ENCODE measurements around the gene STARD3. TPM values are rescaled to one million over a fixed set of nuclear protein-coding genes. Genes with fewer than 3 reads are reported as not detected.

STARD3 gene
- total RNA-seq, 1 donor from 2014 or later = 18.4 TPM

DNA sequence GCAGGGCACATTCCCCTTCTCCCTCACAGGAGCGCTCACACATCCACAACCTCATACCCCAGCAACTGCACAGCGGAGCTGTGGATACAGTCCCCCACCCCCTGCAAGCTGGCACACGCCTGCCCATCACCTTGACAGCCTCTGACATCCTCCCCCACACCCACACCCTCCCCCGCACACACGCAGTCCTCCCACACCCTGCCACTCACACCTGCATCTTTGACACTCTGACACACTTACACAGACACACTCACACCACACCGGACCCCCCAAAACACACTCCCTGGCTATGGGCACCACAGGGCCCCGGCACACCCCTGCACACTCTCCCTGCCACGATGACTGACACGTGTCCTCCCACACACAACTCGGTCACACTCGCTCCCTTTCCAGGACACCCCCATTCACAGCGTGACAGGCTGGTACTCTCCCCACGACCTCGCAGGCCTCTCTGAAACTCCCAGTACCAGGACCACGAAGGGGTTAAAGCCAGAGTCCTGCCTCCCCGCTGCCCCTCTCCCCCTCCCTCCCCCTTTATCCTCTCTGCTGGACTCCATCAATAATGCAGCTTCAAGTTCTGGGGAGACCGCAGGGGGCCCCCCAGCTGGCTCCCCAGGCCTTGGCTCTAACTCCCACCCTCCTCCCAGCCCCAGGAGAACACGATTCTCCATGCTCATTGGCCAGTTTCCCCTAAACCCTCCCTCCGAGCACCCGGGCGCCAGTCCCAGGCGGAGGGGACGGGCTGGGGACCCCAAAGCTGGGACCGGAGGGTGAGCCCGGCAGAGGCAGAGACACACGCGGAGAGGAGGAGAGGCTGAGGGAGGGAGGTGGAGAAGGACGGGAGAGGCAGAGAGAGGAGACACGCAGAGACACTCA is 10.5 kb upstream of the STARD3 start, which contains the start of gene PPP1R1B:
Gene PPP1R1B (plus strand): TSS at position 782 of the 876 bp plus-strand sequence. CDS start 441 bp downstream, outside the sequence.
- FAIRE-seq = peak; percentile 32
- Histone ChIP-seq H3K4me3 (ENCODE audit: low read depth, low read length) (no peak within 1 kb of the TSS), H3K36me3 (ENCODE audit: control insufficient read depth, insufficient read depth, low read length) (no peaks in the 10 kb centered on the region), H3K27me3 (ENCODE audit: control insufficient read depth, insufficient read depth, low read length) (peaks cover 9% of the 10 kb centered on the region)
- TF ChIP-seq, protein P1, sequence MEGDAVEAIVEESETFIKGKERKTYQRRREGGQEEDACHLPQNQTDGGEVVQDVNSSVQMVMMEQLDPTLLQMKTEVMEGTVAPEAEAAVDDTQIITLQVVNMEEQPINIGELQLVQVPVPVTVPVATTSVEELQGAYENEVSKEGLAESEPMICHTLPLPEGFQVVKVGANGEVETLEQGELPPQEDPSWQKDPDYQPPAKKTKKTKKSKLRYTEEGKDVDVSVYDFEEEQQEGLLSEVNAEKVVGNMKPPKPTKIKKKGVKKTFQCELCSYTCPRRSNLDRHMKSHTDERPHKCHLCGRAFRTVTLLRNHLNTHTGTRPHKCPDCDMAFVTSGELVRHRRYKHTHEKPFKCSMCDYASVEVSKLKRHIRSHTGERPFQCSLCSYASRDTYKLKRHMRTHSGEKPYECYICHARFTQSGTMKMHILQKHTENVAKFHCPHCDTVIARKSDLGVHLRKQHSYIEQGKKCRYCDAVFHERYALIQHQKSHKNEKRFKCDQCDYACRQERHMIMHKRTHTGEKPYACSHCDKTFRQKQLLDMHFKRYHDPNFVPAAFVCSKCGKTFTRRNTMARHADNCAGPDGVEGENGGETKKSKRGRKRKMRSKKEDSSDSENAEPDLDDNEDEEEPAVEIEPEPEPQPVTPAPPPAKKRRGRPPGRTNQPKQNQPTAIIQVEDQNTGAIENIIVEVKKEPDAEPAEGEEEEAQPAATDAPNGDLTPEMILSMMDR (IDR thresholded peaks at IDR 0.05; ENCODE audit: insufficient read depth, low read length, severe bottlenecking) = no peak
- no peak for DNase-seq (ENCODE audit: low read depth)

DNA sequence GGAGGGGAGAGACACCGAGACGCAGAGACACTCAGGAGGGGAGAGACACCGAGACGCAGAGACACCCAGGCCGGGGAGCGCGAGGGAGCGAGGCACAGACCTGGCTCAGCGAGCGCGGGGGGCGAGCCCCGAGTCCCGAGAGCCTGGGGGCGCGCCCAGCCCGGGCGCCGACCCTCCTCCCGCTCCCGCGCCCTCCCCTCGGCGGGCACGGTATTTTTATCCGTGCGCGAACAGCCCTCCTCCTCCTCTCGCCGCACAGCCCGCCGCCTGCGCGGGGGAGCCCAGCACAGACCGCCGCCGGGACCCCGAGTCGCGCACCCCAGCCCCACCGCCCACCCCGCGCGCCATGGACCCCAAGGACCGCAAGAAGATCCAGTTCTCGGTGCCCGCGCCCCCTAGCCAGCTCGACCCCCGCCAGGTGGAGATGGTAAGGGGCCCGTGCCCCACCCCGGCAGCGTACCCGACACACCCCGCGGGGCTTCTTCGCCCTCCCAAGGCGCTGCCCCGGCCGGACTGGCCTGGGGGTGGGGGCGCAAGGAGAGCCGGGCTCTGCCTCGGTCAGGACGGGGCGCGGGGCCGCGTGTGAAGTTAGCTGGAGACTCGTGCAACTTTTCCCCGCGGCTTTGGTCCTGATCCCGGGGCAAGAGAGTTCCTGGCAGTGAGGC is 9.8 kb upstream of the STARD3 start:
- no peak for DNase-seq (ENCODE audit: low read depth)
- TF ChIP-seq, protein P1 (IDR thresholded peaks at IDR 0.05; ENCODE audit: insufficient read depth, low read length, severe bottlenecking) = no peak
- no peak for FAIRE-seq
- Histone ChIP-seq H3K4me3 (ENCODE audit: low read depth, low read length) (no peak overlapping the region), H3K27me3 (ENCODE audit: control insufficient read depth, insufficient read depth, low read length) (peaks cover 8% of the 10 kb centered on the region), H3K36me3 (ENCODE audit: control insufficient read depth, insufficient read depth, low read length) (no peaks in the 10 kb centered on the region)

DNA sequence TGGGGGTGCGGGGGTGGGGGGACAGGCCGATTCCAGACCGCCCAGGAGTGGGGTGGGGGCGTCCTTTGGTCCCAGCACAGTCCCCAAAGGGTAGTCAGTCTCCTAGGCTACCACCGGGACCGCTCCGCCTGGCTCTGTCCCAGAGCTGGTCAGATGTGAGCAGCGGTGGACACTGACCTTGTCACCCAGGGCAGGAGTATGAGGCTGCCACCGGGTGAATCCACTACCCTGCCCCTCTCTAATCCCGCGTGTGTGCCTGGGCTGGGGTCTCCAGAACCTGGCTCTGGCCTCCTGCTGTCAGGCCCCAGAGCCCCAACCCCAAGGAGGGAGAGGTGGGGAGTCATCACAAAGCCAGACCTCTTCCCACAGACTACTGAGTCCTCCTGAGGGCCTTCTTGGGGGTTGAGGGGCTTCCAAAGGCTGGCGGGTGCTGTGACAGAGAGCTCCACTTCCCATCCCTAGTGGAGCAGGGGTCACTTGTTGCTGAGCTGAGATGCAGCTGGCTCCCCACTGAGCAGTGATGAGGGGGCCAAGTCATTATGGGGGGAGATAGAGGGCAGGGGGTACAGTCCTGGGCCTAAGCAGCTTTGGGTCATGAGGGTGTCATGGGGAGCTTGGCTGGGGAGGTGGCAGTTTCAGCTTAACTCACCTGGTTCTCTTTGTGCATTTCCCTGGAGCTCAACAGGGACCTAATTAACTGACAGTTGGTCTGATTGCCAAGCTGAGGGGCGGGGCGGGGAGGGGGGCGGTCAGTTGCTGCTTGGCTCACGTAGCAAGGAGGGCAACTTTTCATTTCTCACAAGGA is 9.0 kb upstream of the STARD3 start:
- H3K27me3 ChIP-seq (ENCODE audit: control insufficient read depth, insufficient read depth, low read length) = peaks cover 8% of the 10 kb centered on the region
- FAIRE-seq (no peak), DNase-seq (ENCODE audit: low read depth) (no peak)
- H3K4me3 ChIP-seq (ENCODE audit: low read depth, low read length) = no peak overlapping the region
- no peaks in the 10 kb centered on the region for H3K36me3 ChIP-seq (ENCODE audit: control insufficient read depth, insufficient read depth, low read length)
- TF ChIP-seq, protein P1 (IDR thresholded peaks at IDR 0.05; ENCODE audit: insufficient read depth, low read length, severe bottlenecking) = no peak

DNA sequence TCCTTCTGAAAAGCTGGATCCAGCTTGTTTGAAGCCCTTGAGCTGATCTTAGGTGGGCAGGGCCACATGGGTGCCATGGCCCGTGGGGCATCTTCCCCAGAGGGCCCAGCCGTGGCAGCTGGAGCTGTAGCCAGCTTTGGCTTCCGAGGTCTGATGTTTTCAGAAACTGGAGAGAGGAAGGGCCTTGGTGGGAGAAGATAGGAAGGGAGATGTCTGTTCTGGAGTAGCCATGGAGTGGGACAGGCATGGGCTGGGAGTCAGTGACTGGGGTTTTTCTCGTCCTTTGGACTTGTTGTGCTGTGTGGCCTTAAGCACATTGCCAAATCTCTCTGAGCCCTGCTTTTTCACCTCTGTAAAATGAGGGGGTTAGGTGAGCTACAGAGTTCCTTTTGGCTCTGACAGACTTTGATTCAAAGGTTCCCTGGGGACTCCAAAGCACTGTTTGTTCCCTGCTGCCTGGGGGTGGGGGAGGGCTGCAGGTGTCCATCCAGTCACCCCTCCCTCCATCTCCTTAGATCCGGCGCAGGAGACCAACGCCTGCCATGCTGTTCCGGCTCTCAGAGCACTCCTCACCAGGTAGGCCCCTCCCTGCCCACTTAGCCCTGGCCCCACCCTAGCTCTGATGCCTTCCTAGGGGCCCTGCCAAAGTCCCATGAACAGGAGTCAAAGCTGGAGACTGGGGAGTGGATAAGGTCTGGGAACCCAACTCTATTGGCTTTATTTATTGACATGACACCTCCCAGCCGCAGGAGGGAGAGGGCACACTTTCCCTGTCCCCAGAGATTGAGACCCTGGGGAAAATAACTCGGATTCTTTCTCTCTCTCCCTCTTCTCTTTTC is 8.1 kb upstream of the STARD3 start:
- TF ChIP-seq, protein P1 (IDR thresholded peaks at IDR 0.05; ENCODE audit: insufficient read depth, low read length, severe bottlenecking) = no peak
- no peak for DNase-seq (ENCODE audit: low read depth)
- Histone ChIP-seq H3K27me3 (ENCODE audit: control insufficient read depth, insufficient read depth, low read length) (peaks cover 8% of the 10 kb centered on the region), H3K36me3 (ENCODE audit: control insufficient read depth, insufficient read depth, low read length) (no peaks in the 10 kb centered on the region), H3K4me3 (ENCODE audit: low read depth, low read length) (no peak overlapping the region)
- FAIRE-seq = no peak

DNA sequence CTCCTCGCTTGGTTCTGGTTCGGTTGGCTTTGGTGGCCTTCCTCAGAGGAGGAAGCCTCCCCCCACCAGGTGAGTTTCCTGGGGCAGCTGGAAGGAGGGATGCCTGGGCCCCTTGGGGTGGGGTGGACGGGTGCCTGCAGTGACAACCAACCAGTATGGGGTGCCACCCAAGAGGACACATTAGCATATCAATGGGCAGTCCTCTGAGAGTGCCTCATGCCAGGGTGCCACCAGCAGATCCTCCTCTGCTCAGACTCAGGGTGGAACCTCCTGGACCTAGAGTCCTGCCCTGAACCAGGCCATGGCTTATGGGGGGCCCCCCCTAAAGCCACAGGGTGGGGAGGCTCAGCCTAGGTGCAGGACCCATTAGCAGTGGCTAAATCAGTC is 7.5 kb upstream of the STARD3 start:
- H3K36me3 ChIP-seq (ENCODE audit: control insufficient read depth, insufficient read depth, low read length) = no peaks in the 10 kb centered on the region
- peak; percentile 62 for FAIRE-seq
- H3K4me3 ChIP-seq (ENCODE audit: low read depth, low read length) = no peak overlapping the region
- TF ChIP-seq, protein P1 (IDR thresholded peaks at IDR 0.05; ENCODE audit: insufficient read depth, low read length, severe bottlenecking) = no peak
- no peak for DNase-seq (ENCODE audit: low read depth)
- H3K27me3 ChIP-seq (ENCODE audit: control insufficient read depth, insufficient read depth, low read length) = peaks cover 8% of the 10 kb centered on the region
